Keratinocyte (primary cell): Measurements from ENCODE around the gene ZNF583. TPM values are rescaled to one million over a fixed set of nuclear protein-coding genes. Genes with fewer than 3 reads are reported as not detected.
A peak's percentile ranks its signal among the peaks of the same experiment; 100 is the strongest.

Experiments used
- DNase-seq: peaks from one replicate; pipeline ENCODE4 v3.0.0-alpha.2; 2011; ENCODE audit warnings: low read depth, missing footprints, low spot score
- FAIRE-seq: peaks from 2 replicates; lab custom pipeline; 2011; peaks lifted over from hg19 to GRCh38; lab: Jason Lieb, UNC
- H2AFZ ChIP-seq: 2 replicates; pipeline ENCODE4 v1.6.0; 2012; ENCODE audit warnings: low read length, control low read depth, inconsistent platforms; ENCODE audit not compliant: control insufficient read depth
- H3K27ac ChIP-seq: 2 replicates; pipeline ENCODE4 v1.5.1; 2011; ENCODE audit warnings: low read length; ENCODE audit not compliant: control insufficient read depth, insufficient read depth
- H3K27me3 ChIP-seq: 3 replicates; pipeline ENCODE4 v1.6.0; 2011; ENCODE audit warnings: low read length; ENCODE audit not compliant: control insufficient read depth, insufficient read depth; ENCODE audit errors: extremely low read depth
- H3K36me3 ChIP-seq, 2 experiments: 2 replicates in 1 of 2; 3 replicates in 1 of 2; pipeline ENCODE4 v1.5.1; 2011; ENCODE audit warnings: low read length in 2 of 2, mild to moderate bottlenecking in 1 of 2; ENCODE audit not compliant: control insufficient read depth in 2 of 2, insufficient read depth in 2 of 2; ENCODE audit errors: extremely low read depth in 1 of 2
- H3K4me1 ChIP-seq: 3 replicates; pipeline ENCODE4 v1.5.1; 2011; ENCODE audit warnings: low read length; ENCODE audit not compliant: control insufficient read depth, insufficient read depth; ENCODE audit errors: extremely low read depth
- H3K4me2 ChIP-seq: 3 replicates; pipeline ENCODE4 v1.6.0; 2011; ENCODE audit warnings: low read depth, low read length; ENCODE audit not compliant: control insufficient read depth, insufficient read depth; ENCODE audit errors: extremely low read depth
- H3K4me3 ChIP-seq, 3 experiments: fragments of 200-600 bp in 1 of 3; sonication (generic) in 1 of 3; 2 replicates in 2 of 3; 3 replicates in 1 of 3; pipeline ENCODE4 v1.5.1; 2011 to 2016; ENCODE audit warnings: low read length in 3 of 3, mild to moderate bottlenecking in 3 of 3, control low read depth in 2 of 3, inconsistent platforms in 1 of 3, low read depth in 1 of 3, mixed read lengths in 1 of 3, mixed run types in 1 of 3, moderate library complexity in 1 of 3; ENCODE audit not compliant: control insufficient read depth in 2 of 3, insufficient read depth in 2 of 3; ENCODE audit errors: extremely low read depth in 1 of 3
- H3K79me2 ChIP-seq: 2 replicates; pipeline ENCODE4 v1.6.0; 2012; ENCODE audit warnings: low read length; ENCODE audit not compliant: control insufficient read depth, insufficient read depth
- H3K9ac ChIP-seq: 3 replicates; pipeline ENCODE4 v1.6.0; 2011; ENCODE audit warnings: low read length; ENCODE audit not compliant: control insufficient read depth, insufficient read depth; ENCODE audit errors: extremely low read depth
- H3K9me1 ChIP-seq: 3 replicates; pipeline ENCODE4 v1.6.0; 2011; ENCODE audit warnings: low read length; ENCODE audit not compliant: control insufficient read depth, insufficient read depth; ENCODE audit errors: extremely low read depth
- H3K9me3 ChIP-seq: 2 replicates; pipeline ENCODE4 v1.5.1; 2012; ENCODE audit warnings: low read depth, low read length; ENCODE audit not compliant: control insufficient read depth
- H4K20me1 ChIP-seq: 3 replicates; pipeline ENCODE4 v1.6.0; 2011; ENCODE audit warnings: low read length; ENCODE audit not compliant: control insufficient read depth, insufficient read depth; ENCODE audit errors: extremely low read depth
- CTCF ChIP-seq, 3 experiments: IDR thresholded peaks in 1 of 3; conservative IDR thresholded peaks in 1 of 3; optimal IDR thresholded peaks in 1 of 3; 2 replicates in 2 of 3; 3 replicates in 1 of 3; pipeline versions ENCODE3 to v1.5.1; 2011; ENCODE audit warnings: low read length in 3 of 3, mild to moderate bottlenecking in 3 of 3, moderate library complexity in 2 of 3, control low read depth in 1 of 3, inconsistent platforms in 1 of 3; ENCODE audit not compliant: insufficient read depth in 2 of 3; ENCODE audit errors: extremely low read depth in 1 of 3
- EZH2 ChIP-seq: IDR thresholded peaks from one replicate; pipeline ENCODE4 v1.6.1; 2012; ENCODE audit warnings: inconsistent platforms, mild to moderate bottlenecking, low read length, moderate library complexity
- dilution Hi-C: fragments of 300-500 bp; cut with MboI; formaldehyde crosslinking; loops from one replicate; pipeline ENCODE4 v1.7.0; 2020; ENCODE audit warnings: low sequenced_read_pairs; ENCODE audit not compliant: extremely low pct_ligation_motif_present
- polyA minus RNA-seq, 3 experiments: library from RNA; depleted of rRNA, polyadenylated mRNA; stranded (reverse); fragments of >200 nt; gene quantifications; 1 replicate in 1 of 3; 2 replicates in 1 of 3; 3 replicates in 1 of 3; pipeline ENCODE4 v1.2.3, GENCODE V29; 2011
- polyA plus RNA-seq, 5 experiments: library from polyadenylated mRNA; depleted of rRNA in 3 of 5; stranded (reverse) in 3 of 5; stranded (forward) in 1 of 5; unstranded in 1 of 5; fragments of >200 nt; gene quantifications; 1 replicate in 1 of 5; 2 replicates in 3 of 5; 3 replicates in 1 of 5; pipeline versions ENCODE4 v1.2.1 to v1.2.3, GENCODE V29; 2011 to 2012; ENCODE audit warnings: missing spikeins in 2 of 5, low read depth in 1 of 5, low replicate concordance in 1 of 5

Gene ZNF583
- polyA plus RNA-seq (2.3 to 3.3 TPM (median 2.4 TPM) in 3 replicates), polyA minus RNA-seq (0.59 to 2.7 TPM (median 2.2 TPM) in 3 replicates)
- 2.1 TPM for polyA plus RNA-seq (2011; ENCODE audit: low read depth)
- 1.9 and 3.7 TPM in 2 replicates for polyA plus RNA-seq (2011; cell fraction: cytosol; rRNA removed)
- 3.5 and 4.1 TPM in 2 replicates for polyA plus RNA-seq (2011; cell fraction: nucleus; rRNA removed)
- 1.0 and 2.3 TPM in 2 replicates for polyA plus RNA-seq (2012; ENCODE audit: low replicate concordance)
- polyA minus RNA-seq (2011; cell fraction: cytosol; rRNA and poly(A)+ RNA removed): 4.4 TPM
- polyA minus RNA-seq (2011; cell fraction: nucleus; rRNA and poly(A)+ RNA removed): 1.7 and 5.2 TPM in 2 replicates

DNA sequence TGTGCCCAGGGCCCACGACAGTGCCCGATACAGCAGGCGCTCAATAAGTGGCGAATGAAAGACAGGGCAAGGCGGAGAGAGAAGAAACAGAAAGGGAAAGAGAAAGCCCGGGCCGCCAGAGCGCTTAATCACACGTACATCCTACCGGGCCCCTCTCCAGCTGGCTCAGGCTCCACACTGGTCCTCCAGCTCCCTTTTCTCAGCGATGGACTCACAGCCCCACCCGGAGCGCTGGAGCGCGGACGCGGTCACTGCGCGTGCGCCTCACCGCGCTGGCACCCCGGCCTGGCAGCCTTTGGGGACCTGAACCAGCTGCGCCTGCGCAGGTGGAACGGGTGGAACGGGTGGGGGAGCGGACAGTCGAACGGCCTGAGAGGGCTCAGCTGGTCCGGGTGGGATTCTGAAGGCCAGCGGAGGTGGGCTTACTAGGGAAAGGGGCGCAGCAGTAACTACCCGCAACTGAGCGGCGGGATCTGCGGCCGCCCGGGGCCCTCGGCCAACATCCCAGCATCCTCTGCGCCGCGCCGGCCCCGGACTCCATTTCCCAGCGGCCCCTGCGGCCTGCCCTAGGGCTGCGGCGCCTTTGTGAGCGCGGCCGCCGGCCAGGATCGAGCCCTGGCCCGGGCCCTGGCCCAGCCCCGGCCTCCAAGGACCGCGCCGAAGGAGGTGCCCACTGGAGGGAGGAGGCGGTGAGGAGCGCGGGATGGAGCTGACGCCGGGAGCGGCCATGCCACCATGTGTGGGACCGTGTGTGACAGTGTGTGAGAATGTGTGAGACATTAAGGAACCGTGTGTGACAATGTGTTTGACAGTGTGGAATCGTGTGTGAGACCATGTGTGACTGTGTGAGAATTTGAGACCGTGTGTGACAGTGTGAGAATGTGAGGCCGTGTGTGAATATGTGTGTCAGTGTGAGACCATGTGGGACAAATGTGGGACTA lies at the start of gene ZNF583:
Gene ZNF583 (plus strand): TSS at position 569 of the 941 bp plus-strand sequence. CDS start 2,783 bp downstream, outside the sequence.
- Histone ChIP-seq H3K4me2 (peak within 1 kb of the TSS; percentile 88), H3K4me3 (peak within 1 kb of the TSS; percentile 62 to 95 (median 93)), H3K9ac (peak within 1 kb of the TSS; percentile 87), H3K27me3 (no peaks in the 10 kb centered on the region), H2AFZ (peak within 1 kb of the TSS; percentile 100), H3K27ac (peak within 1 kb of the TSS; percentile 87), H3K79me2 (peaks cover 11% of the 10 kb centered on the region), H3K36me3 (peaks cover 0 to 10% of the 10 kb centered on the region in 2 experiments), H3K4me1 (peaks cover 15% of the 10 kb centered on the region), H3K9me1 (no peaks in the 10 kb centered on the region), H4K20me1 (no peaks in the 10 kb centered on the region), H3K9me3 (peaks cover 9% of the 10 kb centered on the region)
- dilution Hi-C loops: no loop called here
- DNase-seq: peak; percentile 61
- peak; percentile 55 for FAIRE-seq
- no peak for TF ChIP-seq EZH2
- TF ChIP-seq CTCF (optimal IDR thresholded peaks at IDR 0.05 in 1 of 3, IDR thresholded peaks at IDR 0.05 in 1 of 3, conservative IDR thresholded peaks at IDR 0.05 in 1 of 3; ENCODE audit: extremely low read depth in 1 of 3, insufficient read depth in 2 of 3, low read length in 3 of 3): no peak

DNA sequence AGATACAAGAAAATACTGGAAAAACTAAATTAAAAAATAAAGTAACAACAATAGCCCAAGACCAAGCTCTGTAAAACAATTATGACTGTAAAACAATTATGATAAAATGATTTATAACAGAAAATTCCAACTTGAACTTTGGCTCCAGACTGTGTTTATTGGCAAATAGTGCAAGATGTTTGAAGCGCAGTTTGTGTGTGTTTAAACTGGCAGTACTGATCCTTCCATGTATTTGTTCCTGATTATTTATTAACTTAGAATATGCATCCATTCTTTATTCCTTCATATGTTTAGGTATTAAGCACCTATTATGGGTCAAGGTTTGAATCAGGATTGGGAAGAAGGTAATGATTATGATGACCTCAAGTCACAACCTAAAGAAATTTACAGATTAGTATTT lies 48.6 kb upstream of the ZNF583 start:
- no peak overlapping the region for H3K27ac ChIP-seq
- dilution Hi-C loops: no loop called here
- H2AFZ ChIP-seq: no peak overlapping the region
- DNase-seq (no peak), FAIRE-seq (no peak)
- no peak overlapping the region for H3K4me2 ChIP-seq
- H3K9me3 ChIP-seq: no peaks in the 10 kb centered on the region
- no peaks in the 10 kb centered on the region for H3K27me3 ChIP-seq
- no peak overlapping the region for H3K4me3 ChIP-seq
- H3K9ac ChIP-seq: no peak overlapping the region
- no peak for TF ChIP-seq CTCF (optimal IDR thresholded peaks at IDR 0.05 in 1 of 3, IDR thresholded peaks at IDR 0.05 in 1 of 3, conservative IDR thresholded peaks at IDR 0.05 in 1 of 3; ENCODE audit: extremely low read depth in 1 of 3, insufficient read depth in 2 of 3, low read length in 3 of 3)
- TF ChIP-seq EZH2: no peak
- no peaks in the 10 kb centered on the region for H3K36me3 ChIP-seq
- H3K79me2 ChIP-seq: no peaks in the 10 kb centered on the region
- H3K9me1 ChIP-seq: no peaks in the 10 kb centered on the region
- no peaks in the 10 kb centered on the region for H4K20me1 ChIP-seq
- no peaks in the 10 kb centered on the region for H3K4me1 ChIP-seq
